Natural killer cell (primary cell): Measurements from ENCODE around the gene ATN1. TPM values are rescaled to one million over a fixed set of nuclear protein-coding genes. Genes with fewer than 3 reads are reported as not detected.
A peak's percentile ranks its signal among the peaks of the same experiment; 100 is the strongest.

ENCODE experiments used
- ATAC-seq, 3 donors: fragments of 150-1000 bp in 2 of 3; fragments of 200-7000 bp in 1 of 3; cut with Tn5 transposase; 1 replicate in 1 of 3; 2 replicates in 2 of 3; pipeline ENCODE4 v1.10.0; 2021; ENCODE audit warnings: mild to moderate bottlenecking in 2 of 3, moderate library complexity in 2 of 3
- DNase-seq, 2 donors: peaks; one replicate each; pipeline versions ENCODE4 v3.0.0 to v3.0.0-alpha.2; 2013 to 2021; ENCODE audit warnings: mixed read lengths in 1 of 2
- H3K27ac ChIP-seq: one replicate; pipeline ENCODE4 v1.5.1; 2013; ENCODE audit warnings: mild to moderate bottlenecking, low read length
- H3K27me3 ChIP-seq: one replicate; pipeline ENCODE4 v1.6.1; 2013; ENCODE audit warnings: low read length; ENCODE audit not compliant: control insufficient read depth, insufficient read depth
- H3K36me3 ChIP-seq: one replicate; pipeline ENCODE4 v1.6.1; 2013; ENCODE audit warnings: low read length; ENCODE audit not compliant: control insufficient read depth, insufficient read depth
- H3K4me1 ChIP-seq: one replicate; pipeline ENCODE4 v1.6.1; 2013; ENCODE audit warnings: low read length; ENCODE audit not compliant: control insufficient read depth, insufficient read depth
- H3K4me3 ChIP-seq: one replicate; pipeline ENCODE4 v1.5.1; 2013; ENCODE audit warnings: low read length
- H3K9me3 ChIP-seq: one replicate; pipeline ENCODE4 v1.6.1; 2013; ENCODE audit warnings: low read length; ENCODE audit not compliant: control insufficient read depth, insufficient read depth
- H3K27ac Mint-ChIP-seq, 2 donors: one replicate each; pipeline ENCODE4 v1.8.0; 2022; ENCODE audit warnings: mild to moderate bottlenecking in 2 of 2, mixed read lengths in 2 of 2, moderate library complexity in 1 of 2
- H3K27me3 Mint-ChIP-seq, 2 donors: one replicate each; pipeline ENCODE4 v1.8.0; 2022; ENCODE audit warnings: low read depth in 2 of 2, mixed read lengths in 2 of 2
- H3K36me3 Mint-ChIP-seq: one replicate; pipeline ENCODE4 v1.8.0; 2022; ENCODE audit warnings: mixed read lengths
- H3K4me1 Mint-ChIP-seq, 2 donors: one replicate each; pipeline ENCODE4 v1.8.0; 2022; ENCODE audit warnings: mixed read lengths in 2 of 2
- H3K4me3 Mint-ChIP-seq: one replicate; pipeline ENCODE4 v1.8.0; 2022; ENCODE audit warnings: mild to moderate bottlenecking, moderate library complexity, mixed read lengths
- H3K9me3 Mint-ChIP-seq, 2 donors: one replicate each; pipeline ENCODE4 v1.8.0; 2022; ENCODE audit warnings: mixed read lengths in 2 of 2
- WGBS: methylation state at CpG from one replicate; pipeline ENCODE4 v1.1.7; 2013; ENCODE audit warnings: missing lambda C conversion rate; ENCODE audit not compliant: insufficient coverage; 5-methylcytosine and 5-hydroxymethylcytosine counted together
- intact Hi-C: fragments of 100-400 bp; cut with micrococcal nuclease; formaldehyde crosslinking; loops from one replicate; pipeline ENCODE4 v1.14.2; 2022
- total RNA-seq, 4 donors: library from RNA; stranded (reverse); fragments of 120-200 nt in 1 of 4; gene quantifications; one replicate each; pipeline versions ENCODE4 v1.2.3 to v1.2.4, GENCODE V29; 2013 to 2022
- TF ChIP-seq, protein P1 (sequence below): fragments of 200-600 bp; IDR thresholded peaks from one replicate; pipeline ENCODE4 v1.8.0; 2022; ENCODE audit warnings: antibody characterized with exemption

The ATN1 gene
- total RNA-seq, 3 donors from 2014 or later (not counting 1 experiment from before 2014, with no cell fraction given), result 29.3 to 34.0 (median 31.9) TPM

GRCh38 chr12:6921996-6922946 lies 5.5 kb upstream of the ATN1 start:
- no peaks in the 10 kb centered on the region for H3K9me3 ChIP-seq
- no peaks in the 10 kb centered on the region for H3K27me3 Mint-ChIP-seq
- H3K27me3 ChIP-seq, result no peaks in the 10 kb centered on the region
- intact Hi-C loops, result no loop called here
- no peak overlapping the region for H3K4me3 ChIP-seq
- H3K9me3 Mint-ChIP-seq, result no peaks in the 10 kb centered on the region
- H3K4me3 Mint-ChIP-seq, result no peak overlapping the region
- H3K27ac ChIP-seq, result no peak overlapping the region
- ATAC-seq, result no peak
- H3K27ac Mint-ChIP-seq, result no peak overlapping the region
- TF ChIP-seq, protein P1, sequence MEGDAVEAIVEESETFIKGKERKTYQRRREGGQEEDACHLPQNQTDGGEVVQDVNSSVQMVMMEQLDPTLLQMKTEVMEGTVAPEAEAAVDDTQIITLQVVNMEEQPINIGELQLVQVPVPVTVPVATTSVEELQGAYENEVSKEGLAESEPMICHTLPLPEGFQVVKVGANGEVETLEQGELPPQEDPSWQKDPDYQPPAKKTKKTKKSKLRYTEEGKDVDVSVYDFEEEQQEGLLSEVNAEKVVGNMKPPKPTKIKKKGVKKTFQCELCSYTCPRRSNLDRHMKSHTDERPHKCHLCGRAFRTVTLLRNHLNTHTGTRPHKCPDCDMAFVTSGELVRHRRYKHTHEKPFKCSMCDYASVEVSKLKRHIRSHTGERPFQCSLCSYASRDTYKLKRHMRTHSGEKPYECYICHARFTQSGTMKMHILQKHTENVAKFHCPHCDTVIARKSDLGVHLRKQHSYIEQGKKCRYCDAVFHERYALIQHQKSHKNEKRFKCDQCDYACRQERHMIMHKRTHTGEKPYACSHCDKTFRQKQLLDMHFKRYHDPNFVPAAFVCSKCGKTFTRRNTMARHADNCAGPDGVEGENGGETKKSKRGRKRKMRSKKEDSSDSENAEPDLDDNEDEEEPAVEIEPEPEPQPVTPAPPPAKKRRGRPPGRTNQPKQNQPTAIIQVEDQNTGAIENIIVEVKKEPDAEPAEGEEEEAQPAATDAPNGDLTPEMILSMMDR, result no peak
- no peak for DNase-seq
- no peaks in the 10 kb centered on the region for H3K36me3 ChIP-seq
- no peaks in the 10 kb centered on the region for H3K36me3 Mint-ChIP-seq
- peaks cover 29% of the 10 kb centered on the region for H3K4me1 ChIP-seq
- H3K4me1 Mint-ChIP-seq, result peaks cover 18 to 24% of the 10 kb centered on the region in 2 donors
- WGBS, result 72% methylated on average over 9 of the region's 9 CpGs

- no peak overlapping the region for H3K27ac Mint-ChIP-seq
- TF ChIP-seq, protein P1, result no peak
- Histone ChIP-seq H3K4me1 (peaks cover 30% of the 10 kb centered on the region), H3K9me3 (no peaks in the 10 kb centered on the region), H3K27me3 (no peaks in the 10 kb centered on the region), H3K27ac (no peak overlapping the region), H3K4me3 (no peak overlapping the region), H3K36me3 (no peaks in the 10 kb centered on the region)
- intact Hi-C loops, result no loop called here
- peaks cover 19 to 26% of the 10 kb centered on the region in 2 donors for H3K4me1 Mint-ChIP-seq
- no peaks in the 10 kb centered on the region for H3K27me3 Mint-ChIP-seq
- H3K36me3 Mint-ChIP-seq, result no peaks in the 10 kb centered on the region
- 79% methylated on average over 8 of the region's 10 CpGs for WGBS
- DNase-seq, result no peak
- no peak for ATAC-seq
- H3K4me3 Mint-ChIP-seq, result no peak overlapping the region
- H3K9me3 Mint-ChIP-seq, result no peaks in the 10 kb centered on the region
Observed at GRCh38 chr12:6923003-6923732, 4.6 kb upstream of the ATN1 start.

DNA sequence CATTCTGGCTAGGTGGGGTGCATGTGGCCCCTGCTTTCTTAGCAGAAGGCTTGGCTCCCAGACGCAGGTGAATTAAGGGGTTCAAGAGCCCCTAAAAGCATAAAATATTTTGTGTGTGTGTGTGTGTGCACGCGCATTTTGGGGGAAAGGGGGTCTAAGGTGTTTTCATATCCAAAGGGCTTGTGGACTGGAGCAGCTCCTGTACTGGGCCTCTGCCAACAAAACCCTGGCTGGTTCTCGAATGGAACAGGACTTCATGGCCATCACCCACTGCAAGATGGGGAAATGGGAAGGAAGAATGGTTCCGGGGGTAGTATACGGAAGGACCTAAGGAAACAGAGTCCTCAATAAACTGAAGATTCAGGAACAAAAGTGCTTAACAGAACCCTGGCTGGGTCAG lies 3.9 kb upstream of the ATN1 start:
- WGBS, result 88% methylated on average over 6 of the region's 6 CpGs
- intact Hi-C loops, result loop anchor here (1.0 to 2.0 kb wide), 6 partner anchors 21 to 189 kb away; partner anchors contain the start of genes C12orf57, C1R, C1RL and LPCAT3
- TF ChIP-seq, protein P1, result no peak
- H3K9me3 Mint-ChIP-seq, result no peaks in the 10 kb centered on the region
- H3K27me3 Mint-ChIP-seq, result no peaks in the 10 kb centered on the region
- peaks cover 24 to 32% of the 10 kb centered on the region in 2 donors for H3K4me1 Mint-ChIP-seq
- H3K27me3 ChIP-seq, result no peaks in the 10 kb centered on the region
- H3K4me3 Mint-ChIP-seq, result no peak overlapping the region
- H3K36me3 ChIP-seq, result no peaks in the 10 kb centered on the region
- H3K27ac Mint-ChIP-seq, result peak overlapping the region in 1 of 2 donors; percentile 89
- peaks cover 36% of the 10 kb centered on the region for H3K4me1 ChIP-seq
- no peaks in the 10 kb centered on the region for H3K36me3 Mint-ChIP-seq
- no peak overlapping the region for H3K4me3 ChIP-seq
- no peak for DNase-seq
- H3K9me3 ChIP-seq, result no peaks in the 10 kb centered on the region
- ATAC-seq, result no peak
- no peak overlapping the region for H3K27ac ChIP-seq
